Astrocyte of the spinal cord (primary cell): ENCODE measurements around the gene ATP5PB.
A peak's percentile ranks its signal among the peaks of the same experiment; 100 is the strongest.

ENCODE experiments used
- DNase-seq: peaks from one replicate; pipeline ENCODE4 v3.0.0; 2011; ENCODE audit warnings: low read depth, low spot score
- H3K4me3 ChIP-seq: 2 replicates; pipeline ENCODE4 v1.5.1; 2011; ENCODE audit warnings: low read depth, mild to moderate bottlenecking, low read length, moderate library complexity
- CTCF ChIP-seq: IDR thresholded peaks from 2 replicates; pipeline ENCODE4 v1.5.1; 2012; ENCODE audit warnings: low read depth, mild to moderate bottlenecking, low read length, inconsistent platforms
- in situ Hi-C: cut with HindIII; loops from 2 replicates; pipeline ENCODE4 v1.10.0; 2017; ENCODE audit warnings: low sequenced_read_pairs

Gene ATP5PB

DNA sequence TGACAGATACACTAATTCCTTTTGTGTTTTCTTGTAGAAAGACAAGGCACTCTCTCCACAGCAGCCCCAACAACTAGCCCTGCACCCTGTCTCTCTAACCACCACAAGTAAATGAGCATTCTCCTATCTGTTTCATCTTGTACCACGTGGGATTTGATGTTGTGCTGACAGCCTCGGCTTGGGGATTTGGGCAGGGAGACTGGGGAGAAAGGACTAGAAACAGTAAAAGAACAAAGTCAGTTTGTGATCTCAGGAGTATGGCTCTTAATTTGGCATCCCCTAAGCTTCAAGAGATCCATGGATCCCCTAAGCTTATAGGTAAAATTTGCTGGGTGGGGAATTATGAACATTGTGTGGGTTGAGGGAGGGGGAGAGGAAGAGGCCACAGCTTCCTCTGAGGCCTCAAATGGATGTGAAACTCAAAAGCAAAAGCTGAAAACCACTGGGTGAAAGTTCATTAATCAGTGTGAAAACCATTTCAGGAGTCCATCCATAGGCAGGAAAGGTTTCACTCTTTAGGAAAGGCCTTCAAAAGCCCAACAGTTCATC lies 27.6 kb downstream of the ATP5PB start:
- in situ Hi-C loops: no loop called here
- no peak for TF ChIP-seq CTCF
- no peak for DNase-seq
- H3K4me3 ChIP-seq: no peak overlapping the region

GRCh38 chr1:111480674-111481073 lies 31.4 kb downstream of the ATP5PB start:
- TF ChIP-seq CTCF: no peak
- in situ Hi-C loops: no loop called here
- no peak for DNase-seq
- H3K4me3 ChIP-seq: no peak overlapping the region

DNA sequence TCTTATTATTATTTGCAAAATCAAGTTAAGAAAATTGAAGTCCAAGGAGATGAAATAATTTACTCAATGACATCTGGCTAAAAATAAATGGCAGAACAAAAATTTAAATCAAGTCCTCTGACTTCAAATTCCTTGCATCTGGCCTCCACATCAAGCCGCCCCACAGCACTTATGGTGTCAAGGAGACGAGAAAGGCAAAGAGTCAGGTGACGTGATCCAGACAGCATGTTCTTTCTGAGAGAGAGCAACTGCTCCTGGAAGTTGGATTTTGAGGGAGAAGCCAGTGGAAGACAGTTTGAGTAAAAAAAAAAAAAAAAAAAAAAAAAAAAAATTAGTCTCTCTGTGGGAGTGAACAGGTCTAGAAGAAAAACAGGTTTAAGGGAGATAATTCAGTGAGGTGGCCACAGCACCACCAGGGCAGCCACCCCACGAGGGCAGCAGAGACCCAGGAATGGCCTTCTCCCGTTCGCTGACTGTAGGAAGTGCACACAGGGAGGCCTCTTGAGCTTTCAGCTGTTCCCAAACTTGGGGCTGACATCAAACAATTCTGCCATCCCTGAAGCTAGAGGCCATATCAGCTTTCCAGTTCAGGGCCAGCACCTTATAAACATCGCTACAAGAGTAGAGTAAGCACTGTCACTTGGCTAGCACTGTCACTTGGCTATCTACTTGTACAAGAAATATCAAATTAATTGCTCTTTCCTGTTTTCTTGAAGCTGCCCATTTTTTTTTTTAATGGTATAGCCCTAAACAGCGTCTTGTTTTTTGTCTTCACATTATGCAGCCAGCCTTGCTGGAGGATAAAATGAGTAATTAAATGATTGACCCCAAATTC lies 32.3 kb downstream of the ATP5PB start:
- H3K4me3 ChIP-seq: no peak overlapping the region
- DNase-seq: peak; percentile 46
- TF ChIP-seq CTCF: peak; percentile 72
- in situ Hi-C loops: no loop called here

GRCh38 chr1:111483166-111483565 lies 33.9 kb downstream of the ATP5PB start:
- no peak for DNase-seq
- TF ChIP-seq CTCF: no peak
- H3K4me3 ChIP-seq: no peak overlapping the region
- in situ Hi-C loops: no loop called here

GRCh38 chr1:111483876-111484275 lies 34.6 kb downstream of the ATP5PB start:
- TF ChIP-seq CTCF: no peak
- no peak for DNase-seq
- no peak overlapping the region for H3K4me3 ChIP-seq
- in situ Hi-C loops: no loop called here

- in situ Hi-C loops: no loop called here
- no peak overlapping the region for H3K4me3 ChIP-seq
- DNase-seq: no peak
- TF ChIP-seq CTCF: no peak
These were observed 35.2 kb downstream of the ATP5PB start for GRCh38 chr1:111484391-111485026.
